ENCODE results near the gene D2HGDH. TPM values are rescaled to one million over a fixed set of nuclear protein-coding genes. Genes with fewer than 3 reads are reported as not detected.

D2HGDH gene
- total and polyA plus RNA-seq, 2 of the 13 experiments (the other 11 are each of a cell fraction or from before 2014, with no cell fraction given): 19.2 to 20.3 TPM

GRCh38 chr2:241774419-241775222 lies 40.2 kb downstream of the D2HGDH start (continued):
- no peak for TF ChIP-seq RORA (CRISPR knock-in tag; IDR thresholded peaks at IDR 0.05)
- TF ChIP-seq ZNF224 (CRISPR knock-in tag; IDR thresholded peaks at IDR 0.05): 0 out of 2 replicates have a peak, but pooled peaks have one; percentile 57
- 0 out of 2 replicates have a peak, but pooled peaks have one; percentile 29 for TF ChIP-seq ZBTB14 (CRISPR knock-in tag; IDR thresholded peaks at IDR 0.05)
- no peak for TF ChIP-seq ATRX (CRISPR knock-in tag; IDR thresholded peaks at IDR 0.05; ENCODE audit: borderline replicate concordance)
- TF ChIP-seq CBFB (CRISPR knock-in tag; IDR thresholded peaks at IDR 0.05): no peak
- no peak for TF ChIP-seq GATAD1 (CRISPR knock-in tag; IDR thresholded peaks at IDR 0.05)
- 0 out of 2 replicates have a peak, but pooled peaks have one; percentile 13 for TF ChIP-seq ZNF614 (CRISPR knock-in tag; IDR thresholded peaks at IDR 0.05; ENCODE audit: borderline replicate concordance)
- TF ChIP-seq ZNF552 (CRISPR knock-in tag; IDR thresholded peaks at IDR 0.05; ENCODE audit: borderline replicate concordance): 0 out of 2 replicates have a peak, but pooled peaks have one; percentile 30
- TF ChIP-seq MEIS2 (CRISPR knock-in tag; IDR thresholded peaks at IDR 0.05): no peak
- no peak for TF ChIP-seq BHLHE40 (IDR thresholded peaks at IDR 0.05; ENCODE audit: low read length)
- 0 out of 2 replicates have a peak, but pooled peaks have one; percentile 52 for TF ChIP-seq ZNF446 (CRISPR knock-in tag; IDR thresholded peaks at IDR 0.05)
- no peak for TF ChIP-seq LCORL (IDR thresholded peaks at IDR 0.05)
- TF ChIP-seq LCORL (CRISPR knock-in tag; IDR thresholded peaks at IDR 0.05): 0 out of 2 replicates have a peak, but pooled peaks have one; percentile 46
- peak; percentile 35 to 46; a peak in 3 of 4 replicates for TF ChIP-seq HMGXB4 (CRISPR knock-in tag; IDR thresholded peaks at IDR 0.05; ENCODE audit: borderline replicate concordance in 1 of 2, low read depth in 1 of 2)
- no peak; the same call in 1 of the 2 replicates for TF ChIP-seq ZSCAN29 (CRISPR knock-in tag; conservative IDR thresholded peaks at IDR 0.05)
- TF ChIP-seq ZNF484 (CRISPR knock-in tag; IDR thresholded peaks at IDR 0.05; ENCODE audit: borderline replicate concordance, low read depth): no peak
- TF ChIP-seq CSRNP2 (CRISPR knock-in tag; conservative IDR thresholded peaks at IDR 0.05; ENCODE audit: low read depth): no peak
- 0 out of 2 replicates have a peak, but pooled peaks have one; percentile 42 for TF ChIP-seq MTF1 (CRISPR knock-in tag; IDR thresholded peaks at IDR 0.05)
- TF ChIP-seq ZNF441 (CRISPR knock-in tag; IDR thresholded peaks at IDR 0.05; ENCODE audit: borderline replicate concordance): no peak
- no peak; the same call in 1 of the 2 replicates for TF ChIP-seq ZNF850 (CRISPR knock-in tag; conservative IDR thresholded peaks at IDR 0.05)
- TF ChIP-seq ZNF670 (CRISPR knock-in tag; IDR thresholded peaks at IDR 0.05; ENCODE audit: borderline replicate concordance): peak; percentile 86; the same call in 1 of the 2 replicates
- no peak; the same call in 1 of the 2 replicates for TF ChIP-seq ONECUT2 (CRISPR knock-in tag; IDR thresholded peaks at IDR 0.05)
- TF ChIP-seq ZNF225 (CRISPR knock-in tag; IDR thresholded peaks at IDR 0.05): no peak
- no peak for TF ChIP-seq ZNF570 (CRISPR knock-in tag; IDR thresholded peaks at IDR 0.05; ENCODE audit: borderline replicate concordance)
- TF ChIP-seq ARNT (IDR thresholded peaks at IDR 0.05): no peak
- no peak for TF ChIP-seq SRSF9 (IDR thresholded peaks at IDR 0.05; ENCODE audit: borderline replicate concordance, insufficient read depth, low read depth, low read length, poor library complexity, severe bottlenecking)

Measured in HepG2 (cell line).